ENCODE measurements around the gene STXBP4.
A peak's percentile ranks its signal among the peaks of the same experiment; 100 is the strongest.

STXBP4 gene

GRCh38 chr17:54969658-54970572 is 1.4 kb downstream of the STXBP4 start:
- H3K4me3 ChIP-seq (ENCODE audit: low read length), result peak overlapping the region; percentile 94
- no peak for DNase-seq (ENCODE audit: low read depth)

GRCh38 chr17:54971147-54971546 is 2.6 kb downstream of the STXBP4 start:
- DNase-seq (ENCODE audit: low read depth), result no peak
- no peak overlapping the region for H3K4me3 ChIP-seq (ENCODE audit: low read length)
- no peak for TF ChIP-seq CTCF (conservative IDR thresholded peaks at IDR 0.05; ENCODE audit: low read length)

More at GRCh38 chr17:54969658-54970572, 1.4 kb downstream of the STXBP4 start:
- no peak for TF ChIP-seq CTCF (conservative IDR thresholded peaks at IDR 0.05; ENCODE audit: low read length)

- TF ChIP-seq CTCF (conservative IDR thresholded peaks at IDR 0.05; ENCODE audit: low read length), result no peak
- no peak overlapping the region for H3K4me3 ChIP-seq (ENCODE audit: low read length)
- DNase-seq (ENCODE audit: low read depth), result no peak
Measured at GRCh38 chr17:54971901-54972300, 3.3 kb downstream of the STXBP4 start.

GRCh38 chr17:54972406-54973138 is 4.0 kb downstream of the STXBP4 start:
- TF ChIP-seq CTCF (conservative IDR thresholded peaks at IDR 0.05; ENCODE audit: low read length), result no peak
- no peak overlapping the region for H3K4me3 ChIP-seq (ENCODE audit: low read length)
- no peak for DNase-seq (ENCODE audit: low read depth)

- TF ChIP-seq CTCF (conservative IDR thresholded peaks at IDR 0.05; ENCODE audit: low read length), result no peak
- no peak for DNase-seq (ENCODE audit: low read depth)
Measured at GRCh38 chr17:54974759-54975158, 6.2 kb downstream of the STXBP4 start.

GRCh38 chr17:54976316-54976715 is 7.8 kb downstream of the STXBP4 start:
- no peak overlapping the region for H3K4me3 ChIP-seq (ENCODE audit: low read length)
- TF ChIP-seq CTCF (conservative IDR thresholded peaks at IDR 0.05; ENCODE audit: low read length), result no peak
- no peak for DNase-seq (ENCODE audit: low read depth)

More at GRCh38 chr17:54974759-54975158, 6.2 kb downstream of the STXBP4 start:
- no peak overlapping the region for H3K4me3 ChIP-seq (ENCODE audit: low read length)
